Fibroblast of lung (primary cell): ENCODE results near the gene RAPGEF2.

Experiments used
- CTCF ChIP-seq, 2 donors: IDR thresholded peaks in 1 of 2; conservative IDR thresholded peaks in 1 of 2; 1 replicate in 1 of 2; 2 replicates in 1 of 2; pipeline ENCODE4 v1.5.1; 2011 to 2012; ENCODE audit warnings: low read length in 2 of 2, control low read depth in 1 of 2, inconsistent platforms in 1 of 2, low read depth in 1 of 2, mild to moderate bottlenecking in 1 of 2
- EZH2 ChIP-seq: IDR thresholded peaks from 2 replicates; pipeline ENCODE4 v1.5.1; 2012; ENCODE audit warnings: low read length, control low read depth, mild to moderate bottlenecking; ENCODE audit errors: missing control alignments

- TF ChIP-seq CTCF (conservative IDR thresholded peaks at IDR 0.05 in 1 of 2, IDR thresholded peaks at IDR 0.05 in 1 of 2; ENCODE audit: low read depth in 1 of 2, low read length in 2 of 2) (peak; percentile 67 to 69), EZH2 (no peak)
These were observed 72.5 kb downstream of the RAPGEF2 start for GRCh38 chr4:159175085-159175988.
